DND-41 (cell line): ENCODE results near the gene FREM2.

Experiments used
- ATAC-seq: fragments of 200-7000 bp; cut with Tn5 transposase; 3 replicates; pipeline ENCODE4 v1.9.1; 2021; ENCODE audit warnings: low read depth; ENCODE audit not compliant: insufficient read depth
- DNase-seq: peaks from one replicate; pipeline ENCODE4 v3.0.0-alpha.2; 2020
- H2AFZ ChIP-seq: 2 replicates; pipeline ENCODE4 v1.6.0; 2012; ENCODE audit warnings: low read depth, low read length
- H3K27ac ChIP-seq: 2 replicates; pipeline ENCODE4 v1.5.1; 2012; ENCODE audit warnings: low read length, inconsistent platforms
- H3K27me3 ChIP-seq: fragments of 200-600 bp; sonication (generic); 2 replicates; pipeline ENCODE4 v1.6.0; 2012; ENCODE audit warnings: low read length, mild to moderate bottlenecking, inconsistent platforms; ENCODE audit not compliant: insufficient read depth, poor library complexity
- H3K36me3 ChIP-seq: 2 replicates; pipeline ENCODE4 v1.5.1; 2012; ENCODE audit warnings: low read length, inconsistent platforms; ENCODE audit not compliant: insufficient read depth
- H3K4me1 ChIP-seq: 2 replicates; pipeline ENCODE4 v1.5.1; 2012; ENCODE audit warnings: mild to moderate bottlenecking, low read length; ENCODE audit not compliant: insufficient read depth
- H3K4me2 ChIP-seq: 2 replicates; pipeline ENCODE4 v1.6.0; 2012; ENCODE audit warnings: mild to moderate bottlenecking, moderate library complexity, low read length, inconsistent platforms; ENCODE audit not compliant: insufficient read depth
- H3K4me3 ChIP-seq, 2 experiments: fragments of 200-600 bp in 1 of 2; shearing (Covaris generic) in 1 of 2; 2 replicates each; pipeline ENCODE4 v1.5.1; 2012 to 2016; ENCODE audit warnings: inconsistent platforms in 2 of 2, low read length in 2 of 2, mild to moderate bottlenecking in 2 of 2, low read depth in 1 of 2, moderate library complexity in 1 of 2
- H3K79me2 ChIP-seq: 2 replicates; pipeline ENCODE4 v1.6.0; 2012; ENCODE audit warnings: low read length, inconsistent platforms; ENCODE audit not compliant: insufficient read depth
- H3K9ac ChIP-seq: 2 replicates; pipeline ENCODE4 v1.6.0; 2012; ENCODE audit warnings: low read depth, mild to moderate bottlenecking, inconsistent platforms, low read length, moderate library complexity
- H3K9me3 ChIP-seq: 2 replicates; pipeline ENCODE4 v1.5.1; 2012; ENCODE audit warnings: low read length, moderate library complexity, mild to moderate bottlenecking, inconsistent platforms; ENCODE audit not compliant: insufficient read depth, severe bottlenecking
- H4K20me1 ChIP-seq: 2 replicates; pipeline ENCODE4 v1.6.0; 2012; ENCODE audit warnings: low read length; ENCODE audit not compliant: insufficient read depth
- CTCF ChIP-seq: IDR thresholded peaks from 2 replicates; pipeline ENCODE4 v1.5.1; 2012; ENCODE audit warnings: borderline replicate concordance, low read length, moderate library complexity, mild to moderate bottlenecking; ENCODE audit not compliant: poor library complexity, severe bottlenecking; ENCODE audit errors: extremely low read depth
- EZH2 ChIP-seq: IDR thresholded peaks from 3 replicates; pipeline ENCODE4 v1.6.1; 2012; ENCODE audit warnings: borderline replicate concordance, low read depth, mild to moderate bottlenecking, moderate library complexity, low read length, inconsistent platforms; ENCODE audit not compliant: severe bottlenecking

Gene FREM2

GRCh38 chr13:38785490-38785889 lies 98.6 kb downstream of the FREM2 start:
- no peak for ATAC-seq
- no peaks in the 10 kb centered on the region for H4K20me1 ChIP-seq
- no peaks in the 10 kb centered on the region for H3K79me2 ChIP-seq
- no peaks in the 10 kb centered on the region for H3K27me3 ChIP-seq
- H3K36me3 ChIP-seq = no peaks in the 10 kb centered on the region
- no peak overlapping the region for H3K9ac ChIP-seq
- H3K9me3 ChIP-seq = no peaks in the 10 kb centered on the region
- no peak for DNase-seq
- H3K4me1 ChIP-seq = no peaks in the 10 kb centered on the region
- no peak overlapping the region for H3K4me3 ChIP-seq
- no peak for TF ChIP-seq CTCF
- no peak for TF ChIP-seq EZH2
- H2AFZ ChIP-seq = no peak overlapping the region
- H3K27ac ChIP-seq = no peak overlapping the region
- H3K4me2 ChIP-seq = no peak overlapping the region

- Histone ChIP-seq H3K27me3 (no peaks in the 10 kb centered on the region), H3K9ac (no peak overlapping the region), H3K79me2 (no peaks in the 10 kb centered on the region), H3K4me2 (no peak overlapping the region), H3K9me3 (no peaks in the 10 kb centered on the region), H3K4me1 (no peaks in the 10 kb centered on the region), H3K36me3 (no peaks in the 10 kb centered on the region), H3K27ac (no peak overlapping the region), H2AFZ (no peak overlapping the region), H3K4me3 (no peak overlapping the region), H4K20me1 (no peaks in the 10 kb centered on the region)
- no peak for DNase-seq
- no peak for ATAC-seq
- no peak for TF ChIP-seq CTCF
- no peak for TF ChIP-seq EZH2
Observed at GRCh38 chr13:38787550-38787949, 100.7 kb downstream of the FREM2 start.

- H3K9me3 ChIP-seq = no peaks in the 10 kb centered on the region
- TF ChIP-seq CTCF (no peak), EZH2 (no peak)
- ATAC-seq (no peak), DNase-seq (no peak)
- no peak overlapping the region for H3K27ac ChIP-seq
- no peak overlapping the region for H3K4me3 ChIP-seq
- no peak overlapping the region for H3K9ac ChIP-seq
- no peaks in the 10 kb centered on the region for H3K79me2 ChIP-seq
- H2AFZ ChIP-seq = no peak overlapping the region
- no peaks in the 10 kb centered on the region for H3K27me3 ChIP-seq
- no peaks in the 10 kb centered on the region for H3K36me3 ChIP-seq
- H3K4me2 ChIP-seq = no peak overlapping the region
- no peaks in the 10 kb centered on the region for H4K20me1 ChIP-seq
- no peaks in the 10 kb centered on the region for H3K4me1 ChIP-seq
Observed at GRCh38 chr13:38796890-38797289, 110.0 kb downstream of the FREM2 start.

- no peak for DNase-seq
Observed at GRCh38 chr13:38803531-38803930, 116.7 kb downstream of the FREM2 start.

More at GRCh38 chr13:38803531-38803930, 116.7 kb downstream of the FREM2 start:
- Histone ChIP-seq H3K36me3 (no peaks in the 10 kb centered on the region), H3K27ac (no peak overlapping the region), H3K4me3 (no peak overlapping the region), H3K9ac (no peak overlapping the region), H4K20me1 (no peaks in the 10 kb centered on the region), H3K9me3 (no peaks in the 10 kb centered on the region), H3K4me1 (no peaks in the 10 kb centered on the region), H3K4me2 (no peak overlapping the region), H3K27me3 (no peaks in the 10 kb centered on the region), H3K79me2 (no peaks in the 10 kb centered on the region), H2AFZ (no peak overlapping the region)
- no peak for ATAC-seq
- no peak for TF ChIP-seq EZH2
- no peak for TF ChIP-seq CTCF
